ENCODE measurements around the gene RBMS3.

RBMS3 gene

DNA sequence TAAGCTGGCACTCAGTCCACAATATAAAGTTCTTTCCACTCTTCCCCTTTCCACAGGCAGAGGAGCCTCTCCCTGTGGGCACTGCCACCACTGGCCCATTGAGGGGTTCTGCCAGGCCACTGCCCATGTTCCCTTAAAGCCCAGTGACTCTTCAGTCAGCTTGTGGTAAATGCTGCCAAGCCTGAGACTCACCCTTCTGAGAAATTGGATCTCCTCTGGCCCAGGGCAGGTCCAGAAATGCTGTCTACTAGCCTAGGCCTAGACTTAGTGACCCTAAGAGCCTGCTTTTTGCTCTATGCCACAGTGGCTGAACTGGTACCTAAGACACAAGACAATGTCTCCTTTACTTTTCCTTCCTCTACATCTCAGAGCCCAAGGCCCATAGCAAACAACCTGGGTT lies 295.8 kb downstream of the RBMS3 start:
- no peak for DNase-seq (ENCODE audit: low read depth)

DNA sequence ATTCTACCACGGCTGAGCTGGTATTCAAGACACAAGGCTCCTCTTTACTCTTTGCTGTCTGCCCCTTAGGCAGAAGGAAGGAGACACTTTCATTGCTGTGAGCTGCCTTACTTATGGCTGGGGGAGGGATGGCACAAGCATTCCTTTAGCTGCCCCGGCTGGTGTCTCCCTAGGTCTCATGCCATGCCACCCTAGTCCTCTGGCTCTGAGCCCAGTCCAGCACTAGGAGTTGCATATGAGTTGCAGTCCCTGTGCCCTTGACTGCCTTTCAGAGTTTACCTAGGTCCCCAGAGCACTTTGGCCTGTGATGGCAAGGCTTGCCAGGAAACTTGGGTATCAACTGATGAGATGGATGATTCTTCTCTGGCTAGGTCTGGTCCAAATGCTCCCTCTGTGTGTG lies 296.4 kb downstream of the RBMS3 start:
- no peak for DNase-seq (ENCODE audit: low read depth)

DNA sequence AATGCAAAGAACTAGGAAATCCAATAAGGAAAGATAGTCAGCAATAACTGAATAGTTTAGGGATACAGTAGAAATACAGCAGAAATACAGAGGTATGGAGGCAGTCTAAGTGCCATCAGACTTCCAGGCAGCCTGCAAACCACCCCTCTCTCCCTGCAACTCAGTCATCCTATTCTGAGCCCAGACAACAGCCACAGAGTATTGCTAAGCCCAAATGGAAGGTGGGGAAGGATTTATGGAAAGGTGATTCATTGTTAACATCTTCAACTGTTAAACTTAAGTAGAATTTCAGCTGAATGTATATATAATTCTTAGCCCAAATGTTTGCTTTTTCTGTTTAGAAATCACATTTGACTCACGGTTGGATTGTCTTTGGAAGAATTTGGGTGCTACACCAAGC lies 300.4 kb downstream of the RBMS3 start:
- no peak for DNase-seq (ENCODE audit: low read depth)

DNA sequence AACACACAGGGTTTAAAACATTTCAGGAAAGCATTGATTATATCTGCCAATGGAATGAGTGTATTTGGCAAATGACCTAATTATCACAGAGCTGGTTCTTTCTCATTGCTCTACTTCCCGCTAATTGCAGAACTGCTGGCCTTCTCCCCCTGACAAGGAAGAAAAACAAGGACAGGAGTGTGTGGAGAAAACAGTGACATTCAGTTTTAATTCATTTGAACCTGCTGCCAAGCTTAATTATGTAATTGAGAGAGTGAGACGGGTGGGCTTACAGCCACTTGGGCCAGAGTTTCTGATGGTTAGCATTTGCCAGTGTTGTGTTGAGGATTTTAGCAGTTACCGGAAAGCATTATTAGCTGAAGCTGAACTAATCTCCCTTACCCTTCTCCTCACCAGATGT lies 301.4 kb downstream of the RBMS3 start:
- DNase-seq (ENCODE audit: low read depth): no peak

DNA sequence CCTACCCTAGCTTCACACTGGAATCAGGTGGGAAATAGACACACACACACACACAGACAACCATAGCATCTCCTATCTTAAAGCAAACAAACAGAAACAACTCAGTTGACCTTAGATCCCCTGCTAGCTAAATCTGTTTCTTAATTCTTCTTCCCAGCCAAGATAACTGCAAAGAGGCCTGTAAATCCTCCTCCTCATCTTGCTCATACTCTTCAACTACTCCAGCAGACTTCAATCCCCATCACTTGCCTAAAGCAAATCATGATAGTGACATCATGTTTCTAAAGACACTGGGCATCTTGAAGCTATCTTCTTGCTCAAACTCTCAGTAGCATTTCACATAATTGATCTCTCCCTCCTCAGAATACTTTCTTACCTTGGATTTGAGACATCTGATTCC lies 303.0 kb downstream of the RBMS3 start:
- DNase-seq (ENCODE audit: low read depth): no peak

DNA sequence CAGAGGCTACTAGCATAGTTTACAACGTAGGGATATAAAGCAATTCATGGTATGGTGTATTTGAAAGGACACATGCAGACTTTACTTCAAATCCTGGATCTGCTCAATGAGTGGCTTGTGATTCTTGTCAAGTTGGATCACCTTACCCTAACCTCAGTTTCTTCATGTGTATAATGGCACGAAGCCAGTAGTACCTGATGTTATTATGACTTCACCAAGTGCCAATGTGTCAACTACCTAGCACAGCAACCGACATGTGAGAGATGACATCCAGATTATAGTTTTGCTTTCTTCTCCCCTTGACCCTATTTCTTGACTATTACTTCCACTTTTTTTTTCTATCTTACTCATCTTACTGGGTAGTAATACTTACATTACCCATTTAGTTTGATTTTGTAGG lies 304.5 kb downstream of the RBMS3 start:
- no peak for DNase-seq (ENCODE audit: low read depth)

DNA sequence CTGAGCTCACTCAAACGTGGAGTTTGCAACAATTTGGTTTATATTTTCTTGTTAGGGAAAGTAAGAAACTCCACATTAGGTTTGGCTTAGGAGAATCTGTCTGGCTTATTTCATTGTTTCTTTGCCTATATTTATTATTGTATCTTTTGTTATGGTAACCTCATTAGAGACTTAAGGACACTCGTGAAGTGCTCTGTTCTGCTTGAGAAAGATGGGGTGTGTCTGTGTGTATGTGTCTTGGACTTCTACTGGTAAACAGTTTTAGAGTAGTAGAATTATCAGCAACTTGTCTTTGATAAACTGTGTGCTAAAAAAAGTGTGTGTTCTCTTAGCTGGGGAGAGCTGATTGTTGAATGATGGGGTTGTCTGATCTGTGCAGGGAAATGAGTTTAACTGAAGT lies 306.5 kb downstream of the RBMS3 start:
- no peak for DNase-seq (ENCODE audit: low read depth)

DNA sequence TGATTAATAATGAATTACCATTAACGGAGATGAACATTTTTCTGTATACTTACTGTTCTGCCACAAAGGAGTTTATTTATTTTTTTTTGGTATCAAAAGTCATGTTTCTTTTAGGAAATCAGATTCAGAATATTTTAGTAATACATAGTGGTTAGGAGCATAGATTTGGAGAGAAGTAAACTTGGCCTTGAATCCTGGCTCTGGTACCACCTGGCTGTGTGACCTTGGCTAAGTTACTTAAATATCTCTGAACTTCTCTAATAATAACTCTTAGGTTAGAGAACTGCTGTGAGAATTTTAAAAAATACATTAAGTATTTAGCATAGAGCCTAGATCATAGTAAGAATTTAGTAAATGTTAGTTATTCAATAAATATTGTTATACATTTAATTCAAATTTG lies 309.1 kb downstream of the RBMS3 start:
- DNase-seq (ENCODE audit: low read depth): no peak

DNA sequence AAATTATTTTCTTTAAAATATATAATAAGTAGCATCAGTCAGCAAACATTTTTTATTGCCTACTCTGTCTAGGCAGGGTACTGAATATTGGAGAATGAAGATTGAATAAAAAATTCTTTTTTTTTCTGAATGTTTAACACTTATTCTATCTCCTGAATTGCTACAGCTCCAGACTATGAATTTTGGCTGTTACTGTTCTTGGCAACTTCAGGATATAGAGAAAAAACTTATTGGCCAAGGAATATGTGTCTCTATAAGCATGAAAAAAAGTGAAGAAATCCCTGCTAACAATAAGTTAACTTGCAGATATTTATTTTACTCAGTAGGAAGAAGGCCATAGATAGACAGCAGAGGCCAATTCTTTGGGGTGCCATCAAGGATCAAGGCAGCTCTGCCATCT lies 309.6 kb downstream of the RBMS3 start:
- DNase-seq (ENCODE audit: low read depth): no peak

DNA sequence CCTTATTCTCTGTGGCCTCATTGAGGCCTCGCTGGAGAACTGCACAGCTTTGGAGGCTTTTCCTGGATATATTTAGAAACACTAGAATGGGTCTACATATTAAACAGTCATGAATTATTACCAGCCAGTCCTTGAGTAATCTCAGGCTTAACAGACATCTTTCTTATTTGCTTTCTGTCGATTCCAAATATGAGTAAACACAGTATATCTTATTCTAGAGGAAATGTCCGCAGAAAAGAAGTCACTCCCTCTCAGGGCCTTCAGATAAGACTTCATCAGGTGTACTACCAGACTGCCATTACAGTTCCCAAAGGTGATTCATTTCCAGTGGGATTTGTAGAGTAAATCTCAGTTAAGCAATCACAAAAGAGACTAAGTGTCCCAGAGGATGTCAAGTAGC lies 310.7 kb downstream of the RBMS3 start:
- DNase-seq (ENCODE audit: low read depth): no peak

DNA sequence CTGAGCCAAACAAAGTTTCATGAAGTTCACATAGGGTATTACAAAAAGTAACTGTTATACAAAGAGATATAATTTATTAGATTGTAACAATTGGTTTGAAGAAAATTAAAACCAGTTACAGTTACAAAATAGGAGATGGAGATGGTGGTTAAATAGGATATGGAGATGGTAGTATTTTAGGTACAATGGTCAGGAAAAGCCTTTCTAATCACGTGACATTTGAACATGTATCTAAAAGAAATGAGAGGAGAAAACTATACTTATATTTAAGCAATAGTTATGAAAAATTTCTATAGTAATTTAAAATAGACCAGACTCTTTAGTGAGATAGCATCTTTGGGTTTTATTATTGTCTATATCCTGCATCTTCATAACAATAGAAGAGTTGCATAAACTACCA lies 312.9 kb downstream of the RBMS3 start:
- no peak for DNase-seq (ENCODE audit: low read depth)

DNA sequence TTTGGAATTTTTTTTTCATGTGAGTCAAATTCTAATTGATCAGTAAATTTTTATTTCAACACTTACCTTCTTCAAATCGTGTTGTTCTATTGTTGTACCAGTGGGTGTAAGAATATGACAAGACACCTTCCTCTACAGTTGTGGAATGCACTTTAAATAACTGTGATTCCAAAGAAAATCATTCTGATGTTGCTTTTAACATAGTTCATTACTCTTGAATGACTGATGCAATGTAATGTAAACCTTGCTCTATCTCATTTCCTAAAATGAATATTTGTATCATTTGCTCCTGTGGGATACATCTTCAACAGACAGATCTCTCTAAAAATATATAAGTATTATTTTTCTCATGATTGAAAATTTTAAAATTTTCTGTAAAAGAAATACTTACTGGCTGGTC lies 313.4 kb downstream of the RBMS3 start:
- no peak for DNase-seq (ENCODE audit: low read depth)

DNA sequence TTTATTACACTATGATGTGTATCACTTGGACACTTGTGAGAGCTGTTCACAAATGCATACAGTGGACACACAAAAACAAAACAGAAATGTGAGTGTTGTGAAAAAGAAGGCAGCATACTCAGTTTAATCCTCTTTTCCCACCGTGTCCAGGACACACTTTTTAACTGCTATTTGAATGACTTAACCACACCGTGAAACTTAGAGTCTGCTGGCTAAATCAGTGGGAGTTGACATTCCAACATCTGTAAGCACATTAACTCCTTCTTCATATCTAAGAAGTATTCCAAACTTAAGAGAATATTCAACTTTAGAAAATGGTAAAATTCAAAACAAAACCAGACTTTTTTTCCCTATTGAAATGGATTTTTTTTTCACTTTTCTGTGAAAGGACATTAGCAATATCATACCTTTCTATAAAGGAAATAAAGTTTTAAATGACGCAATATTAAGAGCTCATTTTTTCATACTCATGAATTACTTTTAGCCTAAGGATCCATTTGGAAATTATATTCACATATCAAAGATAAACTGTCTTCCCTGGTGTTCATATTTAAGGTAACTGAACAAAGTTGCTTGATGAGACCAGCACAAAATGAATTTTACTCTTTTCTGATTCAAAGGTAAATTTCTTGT lies 316.6 kb downstream of the RBMS3 start:
- DNase-seq (ENCODE audit: low read depth): no peak

DNA sequence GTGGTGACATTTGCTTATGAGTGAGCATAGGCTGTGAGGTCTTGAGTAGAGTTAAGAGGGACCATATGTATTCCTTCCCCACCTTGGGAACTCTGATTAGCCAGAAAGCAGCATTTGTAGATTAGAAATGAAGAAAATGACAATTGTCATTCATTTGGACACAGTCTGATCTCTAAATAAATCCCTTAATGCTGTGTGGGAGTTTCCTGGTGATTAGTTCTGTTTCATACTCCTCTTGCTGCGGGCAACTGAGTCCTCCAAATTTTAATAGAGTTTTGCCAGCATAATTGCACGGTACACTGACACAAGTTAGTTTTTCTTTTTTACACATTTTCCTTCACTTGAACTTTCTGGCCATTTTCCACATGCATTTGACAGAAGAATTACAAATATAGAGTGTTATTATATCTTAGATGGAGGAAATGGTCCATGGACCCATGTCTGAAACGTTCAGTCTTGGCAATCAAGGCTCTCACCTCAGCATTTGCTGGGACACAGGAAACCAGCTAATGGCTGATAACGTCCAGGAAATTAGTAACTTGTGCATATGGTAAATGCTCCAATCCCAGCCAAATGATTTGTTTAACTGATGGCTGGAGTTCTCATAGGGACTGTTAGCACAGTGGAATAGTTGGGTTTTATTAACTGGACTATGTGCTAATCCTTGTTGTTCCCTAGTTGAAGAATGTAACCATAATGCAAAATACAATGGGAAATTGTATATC lies 321.2 kb downstream of the RBMS3 start:
- DNase-seq (ENCODE audit: low read depth): no peak

DNA sequence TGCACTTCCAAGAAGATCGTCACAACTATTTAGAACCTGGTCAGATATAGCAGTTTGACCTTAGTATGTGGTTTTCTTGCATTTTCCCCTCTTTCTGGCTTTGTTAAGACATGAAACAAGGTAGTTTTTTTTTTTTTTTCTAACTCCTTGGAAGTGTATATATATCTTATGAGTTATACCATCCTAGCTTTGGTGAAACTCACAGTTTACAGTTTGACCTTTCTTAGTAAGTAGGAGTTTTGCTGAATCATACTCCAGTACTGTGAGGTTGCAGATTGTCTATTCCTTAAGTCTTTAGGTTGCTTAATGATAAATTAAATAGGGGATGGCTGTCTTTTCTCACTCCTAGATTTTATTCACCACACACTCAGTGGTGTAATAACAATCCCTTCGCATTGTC lies 325.0 kb downstream of the RBMS3 start:
- no peak for DNase-seq (ENCODE audit: low read depth)

DNA sequence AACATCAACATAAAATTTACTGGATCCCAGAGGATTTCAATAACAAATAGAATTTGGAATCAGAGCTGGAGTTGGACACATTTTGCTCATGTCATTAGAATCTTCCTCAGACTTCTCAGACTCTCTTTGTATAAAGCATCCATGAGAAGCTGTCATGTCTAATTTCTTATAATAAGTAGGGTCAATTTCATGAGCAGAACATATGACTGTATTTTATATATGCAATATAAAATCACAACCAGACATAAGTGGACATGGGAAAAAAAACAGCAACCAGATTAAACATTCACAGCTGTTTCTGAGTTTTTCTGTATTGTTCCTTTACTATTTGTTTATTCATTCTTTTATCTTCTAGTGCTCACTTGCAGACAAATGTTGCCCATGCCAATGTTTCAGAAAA lies 325.5 kb downstream of the RBMS3 start:
- DNase-seq (ENCODE audit: low read depth): no peak

DNA sequence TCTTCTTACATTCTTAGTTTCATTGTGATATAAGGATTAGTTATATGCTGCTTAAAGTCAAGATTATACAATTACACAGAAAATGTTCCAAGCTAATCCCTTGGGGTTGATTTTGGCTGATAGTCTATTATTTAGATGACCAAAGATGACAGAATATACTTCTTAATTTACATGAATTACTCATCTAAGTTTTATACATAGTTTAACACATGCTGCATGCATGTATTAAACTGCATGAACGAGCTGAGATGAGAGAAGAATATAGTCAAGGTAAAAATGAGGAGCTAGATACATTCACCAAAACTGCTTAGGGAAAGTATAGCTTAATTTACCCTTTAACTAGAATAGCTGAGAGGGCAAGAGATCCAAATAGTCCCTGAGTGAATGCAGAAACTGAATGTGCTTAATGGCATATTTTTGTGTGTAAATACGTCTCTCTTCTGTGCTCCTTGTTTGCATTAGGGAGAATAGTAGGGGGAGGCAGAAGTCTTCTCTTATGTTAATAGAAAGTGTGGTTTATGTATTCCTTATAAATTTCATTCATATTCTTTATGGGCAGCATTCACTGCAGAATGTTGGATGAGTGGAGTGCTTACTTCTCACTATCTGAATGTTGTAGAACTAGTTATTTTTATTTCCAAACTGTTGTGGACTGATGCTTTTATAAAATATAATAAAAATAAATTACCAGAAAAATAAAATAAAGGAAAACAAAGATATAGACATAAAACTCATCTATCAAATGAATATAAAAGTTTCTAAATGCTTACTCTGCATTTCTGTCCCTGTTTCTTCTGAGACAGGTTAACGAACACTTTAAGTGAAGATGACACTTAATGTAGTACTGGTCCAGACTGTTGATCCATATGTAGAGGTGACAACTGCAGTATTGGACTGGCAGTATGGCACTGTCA lies 327.8 kb downstream of the RBMS3 start:
- DNase-seq (ENCODE audit: low read depth): no peak

DNA sequence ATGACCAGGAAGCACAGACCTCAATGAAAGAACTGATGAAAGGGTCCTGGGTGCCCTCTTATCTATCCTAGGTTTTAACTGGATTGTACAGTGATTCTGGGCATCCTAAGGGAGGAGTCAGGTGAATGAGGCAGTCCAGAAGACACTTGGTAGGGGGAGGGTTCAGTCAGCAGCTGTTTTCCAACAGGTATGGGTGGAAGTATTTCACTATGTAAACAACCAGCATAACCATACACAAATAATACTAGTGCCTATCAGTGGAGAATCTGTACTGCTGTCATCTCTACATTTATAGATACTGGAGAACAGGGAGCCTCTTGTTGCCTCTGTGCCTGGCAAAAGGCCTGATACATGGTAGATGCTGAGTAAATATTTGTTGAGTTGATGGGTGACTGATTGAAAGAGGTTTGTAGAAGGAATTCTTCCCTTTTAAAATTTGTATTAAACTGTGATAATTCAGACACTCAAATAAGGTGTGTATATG lies 328.5 kb downstream of the RBMS3 start:
- DNase-seq (ENCODE audit: low read depth): no peak

DNA sequence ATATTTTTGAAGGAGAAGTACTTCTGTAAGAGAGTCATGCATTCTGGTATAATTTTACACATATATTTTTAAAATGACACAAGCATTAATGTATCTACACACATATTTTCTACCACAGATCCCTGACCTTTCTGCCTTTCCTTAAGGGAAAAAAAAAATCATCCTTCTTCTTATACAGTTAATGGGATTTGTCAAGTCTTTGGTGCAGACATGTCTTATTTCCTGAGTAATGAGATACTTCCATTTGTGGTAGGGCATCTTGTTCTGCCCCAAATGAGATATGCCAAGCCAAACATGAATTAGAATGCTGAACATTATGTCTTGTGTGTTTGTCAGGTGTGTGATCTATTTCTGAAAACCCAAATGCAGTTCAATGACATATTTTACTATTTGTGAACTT lies 329.9 kb downstream of the RBMS3 start:
- no peak for DNase-seq (ENCODE audit: low read depth)

DNA sequence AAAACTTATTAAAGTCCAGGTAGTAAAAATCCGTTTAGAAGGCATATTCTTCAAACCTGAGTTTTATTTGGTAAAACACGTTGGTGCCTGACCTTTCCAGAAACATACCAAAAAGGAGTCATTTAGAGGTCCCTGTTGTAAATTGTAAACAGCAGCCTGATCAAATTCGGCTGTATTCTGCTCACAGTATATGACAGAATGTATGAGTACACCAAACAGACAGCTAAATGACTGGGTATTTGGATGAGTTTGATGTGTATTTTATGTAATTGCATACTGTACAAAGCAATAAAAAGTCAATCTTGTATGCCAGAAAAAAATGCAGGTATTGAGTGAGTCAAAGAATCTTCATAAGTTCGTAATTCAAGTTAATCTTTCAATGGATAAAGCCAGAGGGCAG lies 330.4 kb downstream of the RBMS3 start:
- no peak for DNase-seq (ENCODE audit: low read depth)

DNA sequence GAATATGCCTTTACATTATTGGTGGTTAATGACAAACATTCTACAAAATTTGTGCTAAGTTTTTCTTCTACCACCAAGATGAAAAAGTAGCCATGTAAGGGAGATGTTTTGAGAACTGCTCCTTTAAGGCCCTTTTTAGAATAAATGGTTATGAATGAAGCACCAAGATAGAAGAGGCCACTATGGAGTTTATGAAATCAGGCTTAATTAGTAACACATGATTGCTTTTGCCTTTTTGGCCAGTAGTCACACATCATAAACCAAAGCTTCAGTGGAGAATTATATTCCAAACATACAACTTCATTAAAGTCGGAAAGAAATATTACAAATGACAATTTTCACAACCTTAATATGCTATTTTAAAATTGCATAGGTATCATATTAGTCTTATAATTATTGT lies 331.7 kb downstream of the RBMS3 start:
- no peak for DNase-seq (ENCODE audit: low read depth)

DNA sequence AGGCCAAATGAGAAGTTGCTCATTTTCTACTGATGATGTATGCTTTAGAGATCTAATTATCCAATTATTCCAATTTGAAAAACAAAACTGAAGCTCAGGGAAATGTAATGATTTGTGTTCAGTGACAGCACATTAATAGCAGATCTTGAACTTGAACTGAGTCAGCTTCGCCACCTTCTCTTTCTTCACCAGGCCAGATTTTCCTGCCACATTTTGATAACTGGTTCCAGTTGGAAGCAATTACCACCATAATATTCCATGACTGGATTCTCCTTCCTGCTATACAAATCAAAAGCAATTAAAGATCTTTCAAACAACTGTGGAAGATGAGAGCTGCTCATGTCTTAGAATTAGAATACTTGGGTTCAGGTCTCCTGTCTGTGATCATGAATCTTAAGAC lies 334.1 kb downstream of the RBMS3 start:
- no peak for DNase-seq (ENCODE audit: low read depth)
